ENCODE data around the gene EXD3. TPM values are rescaled to one million over a fixed set of nuclear protein-coding genes. Genes with fewer than 3 reads are reported as not detected.

Gene EXD3
- total RNA-seq, 1 donor from 2014 or later: 5.2 TPM

- intact Hi-C loops (cut with micrococcal nuclease): no loop called here
- peaks cover 3% of the 10 kb centered on the region for H3K9me3 Mint-ChIP-seq
- no peak overlapping the region for H3K4me3 Mint-ChIP-seq
- no peaks in the 10 kb centered on the region for H3K4me1 Mint-ChIP-seq
- DNase-seq: no peak
- peaks cover 1% of the 10 kb centered on the region for H3K36me3 Mint-ChIP-seq (ENCODE audit: low read depth)
- no peaks in the 10 kb centered on the region for H3K27me3 Mint-ChIP-seq
- H3K27ac Mint-ChIP-seq: no peak overlapping the region
Observed at GRCh38 chr9:137368431-137369035, 54.4 kb downstream of the EXD3 start.

- no peaks in the 10 kb centered on the region for H3K4me1 Mint-ChIP-seq
- peaks cover 3% of the 10 kb centered on the region for H3K9me3 Mint-ChIP-seq
- no peak overlapping the region for H3K4me3 Mint-ChIP-seq
- DNase-seq: no peak
- H3K36me3 Mint-ChIP-seq (ENCODE audit: low read depth): peaks cover 1% of the 10 kb centered on the region
- no peaks in the 10 kb centered on the region for H3K27me3 Mint-ChIP-seq
- intact Hi-C loops (cut with micrococcal nuclease): no loop called here
- H3K27ac Mint-ChIP-seq: no peak overlapping the region
Observed at GRCh38 chr9:137367506-137368430, 55.2 kb downstream of the EXD3 start.

GRCh38 chr9:137366891-137367381 is 56.0 kb downstream of the EXD3 start:
- Mint-ChIP-seq H3K9me3 (peaks cover 4% of the 10 kb centered on the region), H3K36me3 (ENCODE audit: low read depth) (peaks cover 1% of the 10 kb centered on the region), H3K27me3 (no peaks in the 10 kb centered on the region), H3K4me3 (no peak overlapping the region), H3K4me1 (no peaks in the 10 kb centered on the region), H3K27ac (no peak overlapping the region)
- intact Hi-C loops (cut with micrococcal nuclease): no loop called here
- DNase-seq: no peak

GRCh38 chr9:137366445-137366810 is 56.5 kb downstream of the EXD3 start:
- Mint-ChIP-seq H3K36me3 (ENCODE audit: low read depth) (peaks cover 1% of the 10 kb centered on the region), H3K27ac (no peak overlapping the region), H3K4me3 (no peak overlapping the region), H3K27me3 (no peaks in the 10 kb centered on the region), H3K4me1 (no peaks in the 10 kb centered on the region), H3K9me3 (peaks cover 9% of the 10 kb centered on the region)
- intact Hi-C loops (cut with micrococcal nuclease): no loop called here
- DNase-seq: no peak

- H3K9me3 Mint-ChIP-seq: peaks cover 9% of the 10 kb centered on the region
- intact Hi-C loops (cut with micrococcal nuclease): no loop called here
- no peak for DNase-seq
- H3K36me3 Mint-ChIP-seq (ENCODE audit: low read depth): peaks cover 1% of the 10 kb centered on the region
- no peak overlapping the region for H3K4me3 Mint-ChIP-seq
- no peaks in the 10 kb centered on the region for H3K4me1 Mint-ChIP-seq
- H3K27ac Mint-ChIP-seq: no peak overlapping the region
- H3K27me3 Mint-ChIP-seq: no peaks in the 10 kb centered on the region
Observed at GRCh38 chr9:137365552-137366444, 57.2 kb downstream of the EXD3 start.

GRCh38 chr9:137365056-137365455 is 57.9 kb downstream of the EXD3 start:
- Mint-ChIP-seq H3K27me3 (no peaks in the 10 kb centered on the region), H3K4me1 (no peaks in the 10 kb centered on the region), H3K9me3 (peaks cover 9% of the 10 kb centered on the region), H3K4me3 (no peak overlapping the region), H3K36me3 (ENCODE audit: low read depth) (peaks cover 1% of the 10 kb centered on the region), H3K27ac (no peak overlapping the region)
- no peak for DNase-seq
- intact Hi-C loops (cut with micrococcal nuclease): no loop called here

GRCh38 chr9:137359850-137360249 is 63.1 kb downstream of the EXD3 start:
- H3K4me3 Mint-ChIP-seq: no peak overlapping the region
- H3K4me1 Mint-ChIP-seq: no peaks in the 10 kb centered on the region
- DNase-seq: no peak
- H3K27me3 Mint-ChIP-seq: no peaks in the 10 kb centered on the region
- H3K36me3 Mint-ChIP-seq (ENCODE audit: low read depth): no peaks in the 10 kb centered on the region
- intact Hi-C loops (cut with micrococcal nuclease): no loop called here
- peaks cover 22% of the 10 kb centered on the region for H3K9me3 Mint-ChIP-seq
- H3K27ac Mint-ChIP-seq: no peak overlapping the region

- Mint-ChIP-seq H3K4me1 (no peaks in the 10 kb centered on the region), H3K27me3 (no peaks in the 10 kb centered on the region), H3K27ac (no peak overlapping the region), H3K4me3 (no peak overlapping the region), H3K36me3 (ENCODE audit: low read depth) (no peaks in the 10 kb centered on the region), H3K9me3 (peaks cover 18% of the 10 kb centered on the region)
- intact Hi-C loops (cut with micrococcal nuclease): no loop called here
- DNase-seq: no peak
Observed at GRCh38 chr9:137358126-137358525, 64.8 kb downstream of the EXD3 start.

- intact Hi-C loops (cut with micrococcal nuclease): no loop called here
Observed at GRCh38 chr9:137357166-137357565, 65.8 kb downstream of the EXD3 start.

GRCh38 chr9:137355761-137356365 is 67.1 kb downstream of the EXD3 start:
- H3K9me3 Mint-ChIP-seq: peaks cover 13% of the 10 kb centered on the region
- DNase-seq: no peak
- no peaks in the 10 kb centered on the region for H3K36me3 Mint-ChIP-seq (ENCODE audit: low read depth)
- no peaks in the 10 kb centered on the region for H3K27me3 Mint-ChIP-seq
- intact Hi-C loops (cut with micrococcal nuclease): no loop called here
- H3K4me1 Mint-ChIP-seq: no peaks in the 10 kb centered on the region
- H3K27ac Mint-ChIP-seq: no peak overlapping the region
- no peak overlapping the region for H3K4me3 Mint-ChIP-seq

More at GRCh38 chr9:137357166-137357565, 65.8 kb downstream of the EXD3 start:
- Mint-ChIP-seq H3K36me3 (ENCODE audit: low read depth) (no peaks in the 10 kb centered on the region), H3K4me1 (no peaks in the 10 kb centered on the region), H3K4me3 (no peak overlapping the region), H3K27ac (no peak overlapping the region), H3K27me3 (no peaks in the 10 kb centered on the region), H3K9me3 (peaks cover 18% of the 10 kb centered on the region)
- no peak for DNase-seq

- Mint-ChIP-seq H3K4me1 (no peaks in the 10 kb centered on the region), H3K27ac (no peak overlapping the region), H3K36me3 (ENCODE audit: low read depth) (no peaks in the 10 kb centered on the region), H3K4me3 (no peak overlapping the region), H3K9me3 (peaks cover 13% of the 10 kb centered on the region), H3K27me3 (no peaks in the 10 kb centered on the region)
- no peak for DNase-seq
- intact Hi-C loops (cut with micrococcal nuclease): no loop called here
Observed at GRCh38 chr9:137354845-137355760, 67.9 kb downstream of the EXD3 start.

- Mint-ChIP-seq H3K27ac (no peak overlapping the region), H3K9me3 (peaks cover 13% of the 10 kb centered on the region), H3K4me3 (no peak overlapping the region), H3K27me3 (no peaks in the 10 kb centered on the region), H3K36me3 (ENCODE audit: low read depth) (no peaks in the 10 kb centered on the region), H3K4me1 (no peaks in the 10 kb centered on the region)
- no peak for DNase-seq
- intact Hi-C loops (cut with micrococcal nuclease): no loop called here
Observed at GRCh38 chr9:137354153-137354844, 68.7 kb downstream of the EXD3 start.
